Activated naive CD8-positive, alpha-beta T cell treated with anti-CD3 and anti-CD28 coated beads for 36 hours (primary cell): ENCODE results near the gene MAGIX. TPM values are rescaled to one million over a fixed set of nuclear protein-coding genes. Genes with fewer than 3 reads are reported as not detected.

Source experiments
- total RNA-seq, 2 experiments: library from RNA; stranded (reverse); gene quantifications; one replicate each; pipeline ENCODE4 v1.2.3, GENCODE V29; 2021

The MAGIX gene
- total RNA-seq, 2 experiments from 2014 or later: 0.47 to 0.88 TPM

Other genes with a start within 250 kb of the MAGIX start
- gene PIM2, start 243.7 kb upstream of the MAGIX start, total RNA-seq: 100 to 1,000 TPM; 213 to 219 TPM
- gene OTUD5, start 205.2 kb upstream of the MAGIX start, total RNA-seq: 10 to 100 TPM; 57.3 to 59.5 TPM
- 1 to 10 TPM; 1.2 to 1.3 TPM for gene KCND1, start 190.9 kb upstream of the MAGIX start, total RNA-seq
- 10 to 100 TPM; 53.7 to 54.3 TPM for gene GRIPAP1, start 160.5 kb upstream of the MAGIX start, total RNA-seq
- gene TFE3, start 119.4 kb upstream of the MAGIX start, total RNA-seq: 10 to 100 TPM; 21.0 to 23.3 TPM
- gene CCDC120, start 103.8 kb upstream of the MAGIX start, total RNA-seq: 1 to 10 TPM; 3.7 to 4.3 TPM
- 10 to 100 TPM; 10.1 to 11.9 TPM for gene PRAF2, start 88.8 kb upstream of the MAGIX start, total RNA-seq
- 10 to 100 TPM; 23.7 to 31.1 TPM for gene WDR45, start 82.9 kb upstream of the MAGIX start, total RNA-seq
- 10 to 100 TPM; 19.9 to 20.0 TPM for gene GPKOW, start 39.0 kb upstream of the MAGIX start, total RNA-seq
- 10 to 100 TPM; 46.8 to 48.2 TPM for gene PLP2, start 9.1 kb downstream of the MAGIX start, total RNA-seq
- 10 to 100 TPM; 16.3 to 16.7 TPM for gene PRICKLE3, start 23.6 kb downstream of the MAGIX start, total RNA-seq
- 1 to 10 TPM; 4.4 to 4.6 TPM for gene SYP, start 37.4 kb downstream of the MAGIX start, total RNA-seq
- under 1 TPM; 0.72 to 0.85 TPM for gene CACNA1F, start 70.6 kb downstream of the MAGIX start, total RNA-seq
- gene CCDC22, start 72.7 kb downstream of the MAGIX start, total RNA-seq: 10 to 100 TPM; 18.3 to 18.9 TPM
- 10 to 100 TPM; 11.2 to 11.9 TPM for gene FOXP3, start 102.0 kb downstream of the MAGIX start, total RNA-seq
- gene PPP1R3F, start 107.0 kb downstream of the MAGIX start, total RNA-seq: 1 to 10 TPM; 2.1 to 2.5 TPM
- gene GAGE10, start 140.9 kb downstream of the MAGIX start, total RNA-seq: not detected
- gene GAGE12J, start 159.3 kb downstream of the MAGIX start, total RNA-seq: not detected
- not detected for gene GAGE13, start 168.8 kb downstream of the MAGIX start, total RNA-seq